Measurements from ENCODE around the gene HEXD. TPM values are rescaled to one million over a fixed set of nuclear protein-coding genes. Genes with fewer than 3 reads are reported as not detected.

The HEXD gene
- total RNA-seq, 1 experiment from 2014 or later: 29.5 TPM

DNA sequence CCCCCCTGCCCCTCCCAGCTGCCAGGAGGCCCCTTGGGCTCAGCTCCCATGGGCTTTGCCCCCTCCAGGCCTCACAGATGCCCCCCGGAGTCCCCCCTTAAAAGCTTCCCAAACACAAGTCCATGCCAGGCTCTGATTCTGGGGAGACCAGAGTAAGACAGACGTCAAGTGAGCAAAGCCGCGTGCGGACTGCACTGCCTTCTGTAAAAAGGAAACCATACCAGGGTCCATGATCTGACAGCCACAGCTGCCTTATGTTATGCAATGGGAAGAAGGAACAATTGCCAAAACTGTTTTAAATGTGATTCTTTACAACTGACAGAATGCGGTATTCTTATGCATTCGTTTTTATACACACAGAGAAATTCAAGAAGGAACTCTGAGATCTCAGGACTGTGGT is 17.9 kb upstream of the HEXD start:
- no peak overlapping the region for H3K4me3 ChIP-seq (ENCODE audit: low read depth, low read length)
- no peaks in the 10 kb centered on the region for H3K9me3 ChIP-seq
- no peak for DNase-seq
- Mint-ChIP-seq H3K4me3 (ENCODE audit: unreplicated experiment) (no peak overlapping the region), H3K9me3 (ENCODE audit: unreplicated experiment) (no peaks in the 10 kb centered on the region), H3K36me3 (ENCODE audit: insufficient read depth, unreplicated experiment) (peaks cover 37% of the 10 kb centered on the region), H3K4me1 (ENCODE audit: low read depth, unreplicated experiment) (peaks cover 24% of the 10 kb centered on the region), H3K27ac (ENCODE audit: unreplicated experiment) (no peak overlapping the region), H3K27me3 (ENCODE audit: insufficient read depth, unreplicated experiment) (no peaks in the 10 kb centered on the region)
- peaks cover 12% of the 10 kb centered on the region for H3K4me1 ChIP-seq
- TF ChIP-seq, protein P1, sequence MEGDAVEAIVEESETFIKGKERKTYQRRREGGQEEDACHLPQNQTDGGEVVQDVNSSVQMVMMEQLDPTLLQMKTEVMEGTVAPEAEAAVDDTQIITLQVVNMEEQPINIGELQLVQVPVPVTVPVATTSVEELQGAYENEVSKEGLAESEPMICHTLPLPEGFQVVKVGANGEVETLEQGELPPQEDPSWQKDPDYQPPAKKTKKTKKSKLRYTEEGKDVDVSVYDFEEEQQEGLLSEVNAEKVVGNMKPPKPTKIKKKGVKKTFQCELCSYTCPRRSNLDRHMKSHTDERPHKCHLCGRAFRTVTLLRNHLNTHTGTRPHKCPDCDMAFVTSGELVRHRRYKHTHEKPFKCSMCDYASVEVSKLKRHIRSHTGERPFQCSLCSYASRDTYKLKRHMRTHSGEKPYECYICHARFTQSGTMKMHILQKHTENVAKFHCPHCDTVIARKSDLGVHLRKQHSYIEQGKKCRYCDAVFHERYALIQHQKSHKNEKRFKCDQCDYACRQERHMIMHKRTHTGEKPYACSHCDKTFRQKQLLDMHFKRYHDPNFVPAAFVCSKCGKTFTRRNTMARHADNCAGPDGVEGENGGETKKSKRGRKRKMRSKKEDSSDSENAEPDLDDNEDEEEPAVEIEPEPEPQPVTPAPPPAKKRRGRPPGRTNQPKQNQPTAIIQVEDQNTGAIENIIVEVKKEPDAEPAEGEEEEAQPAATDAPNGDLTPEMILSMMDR (IDR thresholded peaks at IDR 0.05; ENCODE audit: insufficient read depth in 1 of 2, low read depth in 1 of 2, low read length in 1 of 2, severe bottlenecking in 1 of 2, unreplicated experiment in 1 of 2): no peak
- ChIA-PET POLR2A (no interaction called here), CTCF (no interaction called here)
- H3K27me3 ChIP-seq (replicated peaks; ENCODE audit: control insufficient read depth, insufficient read depth, low read length): no peaks in the 10 kb centered on the region
- BruUV-seq (replicated peaks): no TSS peak
- H3K36me3 ChIP-seq (ENCODE audit: control insufficient read depth, insufficient read depth, low read length): no peaks in the 10 kb centered on the region; the same call in 1 of the 2 replicates
- intact Hi-C loops (cut with micrococcal nuclease; ENCODE audit: unreplicated experiment): no loop called here

DNA sequence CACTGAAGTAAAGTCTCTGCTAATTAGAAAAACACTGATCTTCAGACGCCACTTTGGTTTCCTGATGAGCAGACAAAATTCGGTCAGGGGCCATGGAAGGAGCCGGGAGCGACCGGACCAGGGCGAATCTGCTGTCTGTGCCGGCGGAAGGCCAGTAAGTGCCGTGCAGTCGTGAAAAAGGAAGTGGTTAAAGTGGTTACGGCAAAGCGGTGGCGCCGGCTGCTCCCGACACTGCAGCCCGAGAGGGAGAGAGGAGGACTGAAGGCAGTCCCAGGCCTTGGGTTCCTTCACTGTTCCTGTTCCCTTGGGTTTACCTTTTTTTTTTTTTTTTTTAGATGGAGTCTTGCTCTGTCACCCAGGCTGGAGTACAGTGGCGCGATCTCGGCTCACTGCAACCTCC is 17.3 kb upstream of the HEXD start:
- no peak overlapping the region for H3K4me3 Mint-ChIP-seq (ENCODE audit: unreplicated experiment)
- intact Hi-C loops (cut with micrococcal nuclease; ENCODE audit: unreplicated experiment): no loop called here
- no peaks in the 10 kb centered on the region for H3K9me3 ChIP-seq
- BruUV-seq (replicated peaks): no TSS peak
- no peak for DNase-seq
- H3K27me3 ChIP-seq (replicated peaks; ENCODE audit: control insufficient read depth, insufficient read depth, low read length): no peaks in the 10 kb centered on the region
- H3K27ac Mint-ChIP-seq (ENCODE audit: unreplicated experiment): no peak overlapping the region
- no peaks in the 10 kb centered on the region for H3K9me3 Mint-ChIP-seq (ENCODE audit: unreplicated experiment)
- H3K4me1 Mint-ChIP-seq (ENCODE audit: low read depth, unreplicated experiment): peaks cover 21% of the 10 kb centered on the region
- TF ChIP-seq, protein P1 (IDR thresholded peaks at IDR 0.05; ENCODE audit: insufficient read depth in 1 of 2, low read depth in 1 of 2, low read length in 1 of 2, severe bottlenecking in 1 of 2, unreplicated experiment in 1 of 2): no peak
- no peak overlapping the region for H3K4me3 ChIP-seq (ENCODE audit: low read depth, low read length)
- POLR2A ChIA-PET: no interaction called here
- no peaks in the 10 kb centered on the region for H3K27me3 Mint-ChIP-seq (ENCODE audit: insufficient read depth, unreplicated experiment)
- H3K36me3 Mint-ChIP-seq (ENCODE audit: insufficient read depth, unreplicated experiment): peaks cover 37% of the 10 kb centered on the region
- CTCF ChIA-PET: no interaction called here
- H3K4me1 ChIP-seq: peaks cover 12% of the 10 kb centered on the region
- H3K36me3 ChIP-seq (ENCODE audit: control insufficient read depth, insufficient read depth, low read length): no peaks in the 10 kb centered on the region; the same call in 1 of the 2 replicates

DNA sequence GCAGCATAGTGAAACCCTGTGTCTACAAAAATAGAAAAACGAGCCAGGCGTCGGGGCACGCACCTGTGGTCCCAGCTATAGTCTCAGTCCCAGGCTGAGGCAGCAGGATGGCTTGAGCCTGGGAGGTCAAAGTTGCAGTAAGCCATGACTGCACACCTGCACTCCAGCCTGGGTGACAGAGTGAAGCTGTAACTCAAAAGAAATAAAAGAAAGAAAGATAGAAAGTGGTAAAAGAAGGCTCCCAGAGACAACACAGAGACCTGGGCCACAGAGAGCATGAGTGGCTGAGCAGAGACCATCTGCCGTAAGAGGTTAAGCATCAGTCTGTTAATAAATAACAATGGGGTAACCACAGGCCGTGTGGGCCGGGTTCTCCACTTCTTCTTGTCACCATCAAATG is 15.3 kb upstream of the HEXD start:
- H3K4me3 ChIP-seq (ENCODE audit: low read depth, low read length): no peak overlapping the region
- H3K27ac Mint-ChIP-seq (ENCODE audit: unreplicated experiment): no peak overlapping the region
- H3K36me3 ChIP-seq (ENCODE audit: control insufficient read depth, insufficient read depth, low read length): no peaks in the 10 kb centered on the region; the same call in 1 of the 2 replicates
- no peak for DNase-seq
- H3K27me3 Mint-ChIP-seq (ENCODE audit: insufficient read depth, unreplicated experiment): no peaks in the 10 kb centered on the region
- no peaks in the 10 kb centered on the region for H3K9me3 Mint-ChIP-seq (ENCODE audit: unreplicated experiment)
- H3K27me3 ChIP-seq (replicated peaks; ENCODE audit: control insufficient read depth, insufficient read depth, low read length): no peaks in the 10 kb centered on the region
- intact Hi-C loops (cut with micrococcal nuclease; ENCODE audit: unreplicated experiment): no loop called here
- H3K4me1 Mint-ChIP-seq (ENCODE audit: low read depth, unreplicated experiment): peaks cover 6% of the 10 kb centered on the region
- H3K9me3 ChIP-seq: no peaks in the 10 kb centered on the region
- no peaks in the 10 kb centered on the region; the same call in 1 of the 2 replicates for H3K4me1 ChIP-seq
- H3K36me3 Mint-ChIP-seq (ENCODE audit: insufficient read depth, unreplicated experiment): peaks cover 30% of the 10 kb centered on the region
- ChIA-PET POLR2A (no interaction called here), CTCF (no interaction called here)
- TF ChIP-seq, protein P1 (IDR thresholded peaks at IDR 0.05; ENCODE audit: insufficient read depth in 1 of 2, low read depth in 1 of 2, low read length in 1 of 2, severe bottlenecking in 1 of 2, unreplicated experiment in 1 of 2): no peak
- H3K4me3 Mint-ChIP-seq (ENCODE audit: unreplicated experiment): no peak overlapping the region
- BruUV-seq (replicated peaks): no TSS peak
